Stimulated activated CD8-positive, alpha-beta memory T cell treated with anti-CD3 and anti-CD28 coated beads, Interleukin-15, amount 100 ng/mL, for 48 hours (primary cell): Measurements from ENCODE around the gene KIF5A.
A peak's percentile ranks its signal among the peaks of the same experiment; 100 is the strongest.

ENCODE experiments used
- DNase-seq, 2 donors: peaks; one replicate each; pipeline ENCODE4 v3.0.0-alpha.2; 2020; ENCODE audit warnings: low read depth in 2 of 2

KIF5A gene

GRCh38 chr12:57520053-57520818 lies 29.6 kb upstream of the KIF5A start, which contains the start of gene DDIT3:
TSS of gene DDIT3 (minus strand) at chr12:57520514. CDS start at chr12:57517406, 3,108 bp downstream.
- DNase-seq: peak; percentile 100

GRCh38 chr12:57521525-57522010 lies 28.3 kb upstream of the KIF5A start:
- DNase-seq: no peak

GRCh38 chr12:57522011-57522886 lies 27.6 kb upstream of the KIF5A start, which contains the start of gene MBD6:
TSS of gene MBD6 (plus strand) at chr12:57522824. CDS start at chr12:57524304, 1,480 bp downstream.
- DNase-seq: peak; percentile 87 to 88

- no peak for DNase-seq
These were observed 26.7 kb upstream of the KIF5A start for GRCh38 chr12:57522887-57523705.

GRCh38 chr12:57523706-57524614 lies 25.9 kb upstream of the KIF5A start:
- DNase-seq: no peak

- DNase-seq: no peak
These were observed 24.8 kb upstream of the KIF5A start for GRCh38 chr12:57524814-57525614.

GRCh38 chr12:57525615-57526383 lies 24.0 kb upstream of the KIF5A start:
- no peak for DNase-seq

- DNase-seq: no peak
These were observed 23.2 kb upstream of the KIF5A start for GRCh38 chr12:57526477-57527126.

GRCh38 chr12:57527184-57527583 lies 22.7 kb upstream of the KIF5A start:
- no peak for DNase-seq

- DNase-seq: no peak
These were observed 21.7 kb upstream of the KIF5A start for GRCh38 chr12:57528176-57528575.

GRCh38 chr12:57528831-57529555 lies 20.9 kb upstream of the KIF5A start:
- no peak for DNase-seq

GRCh38 chr12:57529831-57530230 lies 20.0 kb upstream of the KIF5A start:
- no peak for DNase-seq

GRCh38 chr12:57530396-57531142 lies 19.3 kb upstream of the KIF5A start:
- no peak for DNase-seq

- no peak for DNase-seq
These were observed 18.0 kb upstream of the KIF5A start for GRCh38 chr12:57531836-57532235.

- no peak for DNase-seq
These were observed 16.7 kb upstream of the KIF5A start for GRCh38 chr12:57533108-57533507.

GRCh38 chr12:57534250-57534649 lies 15.6 kb upstream of the KIF5A start:
- no peak for DNase-seq

GRCh38 chr12:57534991-57535543 lies 14.8 kb upstream of the KIF5A start:
- DNase-seq: no peak
